HepG2 (cell line): ENCODE results near the gene C16orf87. TPM values are rescaled to one million over a fixed set of nuclear protein-coding genes. Genes with fewer than 3 reads are reported as not detected.
A peak's percentile ranks its signal among the peaks of the same experiment; 100 is the strongest.

Experiments used
- CHD2 ChIP-seq: IDR thresholded peaks from 2 replicates; pipeline ENCODE4 v1.6.1; 2011; ENCODE audit warnings: low read depth, low read length, improper control_type of control experiment
- GATAD1 ChIP-seq: IDR thresholded peaks from 2 replicates; pipeline ENCODE4 v1.6.1; 2016; ENCODE audit warnings: missing genetic modification reagents, missing compliant biosample characterization
- HOMEZ ChIP-seq: IDR thresholded peaks from 2 replicates; pipeline ENCODE4 v1.6.1; 2016; ENCODE audit warnings: low read depth
- MED13 ChIP-seq: sonication (generic); formaldehyde crosslinking; IDR thresholded peaks from 2 replicates; pipeline ENCODE4 v1.5.0; 2020; ENCODE audit warnings: missing genetic modification reagents
- MTA1 ChIP-seq: sonication (generic); formaldehyde crosslinking; IDR thresholded peaks from 2 replicates; pipeline ENCODE4 v1.4.0; 2020; ENCODE audit warnings: missing genetic modification reagents, mild to moderate bottlenecking, borderline replicate concordance
- MTA3 ChIP-seq: sonication (generic); formaldehyde crosslinking; IDR thresholded peaks from 2 replicates; pipeline ENCODE4 v1.4.0; 2020; ENCODE audit warnings: missing genetic modification reagents
- PAF1 ChIP-seq: IDR thresholded peaks from 2 replicates; pipeline ENCODE4 v1.6.1; 2016; ENCODE audit warnings: missing genetic modification reagents, missing compliant biosample characterization
- PHF20 ChIP-seq: sonication (generic); formaldehyde crosslinking; IDR thresholded peaks from 2 replicates; pipeline ENCODE4 v1.5.0; 2020; ENCODE audit warnings: mild to moderate bottlenecking, missing genetic modification reagents
- POLR2A ChIP-seq, 2 experiments: IDR thresholded peaks; 2 replicates each; pipeline ENCODE4 v1.6.1; 2011; ENCODE audit warnings: low read depth in 2 of 2, low read length in 2 of 2, mild to moderate bottlenecking in 1 of 2, moderate library complexity in 1 of 2; ENCODE audit not compliant: insufficient read depth in 1 of 2
- RFX3 ChIP-seq: IDR thresholded peaks from 2 replicates; pipeline ENCODE4 v1.6.1; 2016; ENCODE audit warnings: missing biosample characterization, missing genetic modification reagents
- U2AF1 ChIP-seq: fragments of 200-400 bp; formaldehyde crosslinking; optimal IDR thresholded peaks from 2 replicates; pipeline ENCODE3; 2017; ENCODE audit warnings: mild to moderate bottlenecking, low read depth, low read length
- ZBTB14 ChIP-seq: sonication (generic); formaldehyde crosslinking; IDR thresholded peaks from 2 replicates; pipeline ENCODE4 v1.4.0; 2020; ENCODE audit warnings: missing genetic modification reagents
- ZFP82 ChIP-seq: sonication (generic); formaldehyde crosslinking; IDR thresholded peaks from 2 replicates; pipeline ENCODE4 v1.5.1; 2020; ENCODE audit warnings: mild to moderate bottlenecking, missing genetic modification reagents, borderline replicate concordance
- ZMYM4 ChIP-seq: sonication (generic); formaldehyde crosslinking; IDR thresholded peaks from 2 replicates; pipeline ENCODE4 v1.8.1; 2023; ENCODE audit warnings: mild to moderate bottlenecking, missing genetic modification reagents
- ZNF124 ChIP-seq: sonication (generic); formaldehyde crosslinking; IDR thresholded peaks from 2 replicates; pipeline ENCODE4 v1.4.0; 2020; ENCODE audit warnings: missing genetic modification reagents
- ZNF567 ChIP-seq: sonication (generic); formaldehyde crosslinking; IDR thresholded peaks from 2 replicates; pipeline ENCODE4 v1.8.1; 2023; ENCODE audit warnings: mild to moderate bottlenecking, missing genetic modification reagents, borderline replicate concordance
- ZNF607 ChIP-seq: sonication (generic); formaldehyde crosslinking; IDR thresholded peaks from 2 replicates; pipeline ENCODE4 v1.5.1; 2020; ENCODE audit warnings: missing genetic modification reagents, mild to moderate bottlenecking, borderline replicate concordance
- ZNF709 ChIP-seq: sonication (generic); formaldehyde crosslinking; IDR thresholded peaks from 2 replicates; pipeline ENCODE4 v1.5.0; 2020; ENCODE audit warnings: mild to moderate bottlenecking, missing genetic modification reagents
- polyA plus RNA-seq, 8 experiments: library from polyadenylated mRNA; depleted of rRNA in 3 of 8; stranded (reverse) in 7 of 8; unstranded in 1 of 8; fragments of >200 nt; fragmentation: Illumina TruSeq in 4 of 8; extraction: Trizol in 4 of 8; gene quantifications; 2 replicates each; pipeline versions ENCODE4 v1.2.1 to v1.2.3, GENCODE V29; 2011 to 2016; ENCODE audit warnings: low read depth in 4 of 8, missing spikeins in 1 of 8, mixed read lengths in 1 of 8; ENCODE audit not compliant: insufficient read depth in 1 of 8
- total RNA-seq, 5 experiments: library from RNA; depleted of rRNA; stranded (reverse); fragments of >200 nt; fragmentation: Illumina TruSeq; extraction: Trizol; gene quantifications; 2 replicates each; pipeline ENCODE4 v1.2.3, GENCODE V29; 2016; ENCODE audit warnings: low read depth in 1 of 5

The C16orf87 gene
- total and polyA plus RNA-seq, 2 of the 13 experiments (the other 11 are each of a cell fraction or from before 2014, with no cell fraction given), result 8.6 to 19.5 TPM

DNA sequence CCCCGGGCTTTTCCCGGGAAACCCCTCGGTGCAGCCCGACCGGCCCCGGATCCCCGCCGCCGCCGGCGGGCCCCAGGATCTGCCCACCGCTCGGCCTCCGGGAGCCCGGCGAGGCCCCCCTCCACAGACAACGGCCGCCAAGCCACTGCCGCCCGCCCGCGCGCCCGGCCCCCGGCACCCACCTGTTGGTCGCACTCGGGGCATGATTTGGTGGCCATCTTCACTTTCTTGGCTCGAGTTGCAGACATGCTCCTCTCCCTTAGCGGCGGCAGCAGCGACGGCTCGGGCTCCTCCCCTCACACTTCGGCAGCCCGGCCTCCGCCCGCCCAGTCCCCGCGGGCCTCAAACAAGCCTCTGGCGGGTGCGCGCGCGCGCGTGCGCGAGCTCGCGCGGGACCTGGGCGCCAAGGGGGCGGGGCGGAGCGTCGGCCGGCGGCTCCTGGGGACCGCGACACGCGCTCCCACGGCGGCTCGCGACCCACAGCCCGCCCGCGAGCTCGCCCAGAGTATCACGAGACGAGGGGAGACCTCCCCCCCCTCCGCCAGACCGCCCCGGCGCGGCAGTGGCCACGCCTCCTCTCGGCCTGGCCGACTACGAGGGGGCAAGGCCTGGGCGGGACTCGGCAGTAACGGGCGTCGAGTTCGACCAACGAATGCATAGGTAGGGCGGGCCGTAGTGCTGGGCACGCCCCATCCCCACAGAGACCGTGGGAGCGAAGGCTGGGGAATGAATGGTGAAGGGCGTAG, at the start of gene C16orf87 (continued):
- TF ChIP-seq PHF20 (0 out of 2 replicates have a peak, but pooled peaks have one; percentile 22), ZNF124 (CRISPR knock-in tag) (0 out of 2 replicates have a peak, but pooled peaks have one; percentile 17), MED13 (CRISPR knock-in tag) (0 out of 2 replicates have a peak, but pooled peaks have one; percentile 15), MTA1 (CRISPR knock-in tag) (peak; percentile 72), ZFP82 (CRISPR knock-in tag) (peak; percentile 46; the same call in 1 of the 2 replicates), ZNF567 (0 out of 2 replicates have a peak, but pooled peaks have one; percentile 45), RFX3 (CRISPR knock-in tag) (no peak), ZNF709 (0 out of 2 replicates have a peak, but pooled peaks have one; percentile 39), ZBTB14 (CRISPR knock-in tag) (peak; percentile 96), PAF1 (CRISPR knock-in tag) (no peak), POLR2A (IDR thresholded peaks at IDR 0.05; ENCODE audit: insufficient read depth in 1 of 2, low read depth in 2 of 2, low read length in 2 of 2) (peak; percentile 60 to 76), HOMEZ (CRISPR knock-in tag) (peak; percentile 41; the same call in 1 of the 2 replicates), GATAD1 (0 out of 2 replicates have a peak, but pooled peaks have one; percentile 16), MTA3 (CRISPR knock-in tag) (no peak), U2AF1 (no peak), CHD2 (peak; percentile 85), ZMYM4 (CRISPR knock-in tag) (peak; percentile 78), ZNF607 (0 out of 2 replicates have a peak, but pooled peaks have one; percentile 4)
- TF ChIP-seq, all 625 proteins: peak for 196
